Measurements from ENCODE around the gene SERP1.

The SERP1 gene

GRCh38 chr3:150555859-150556436, 9.7 kb upstream of the SERP1 start:
- Histone ChIP-seq H3K27me3 (ENCODE audit: control insufficient read depth, insufficient read depth, low read length) (no peaks in the 10 kb centered on the region), H3K4me1 (ENCODE audit: control insufficient read depth, insufficient read depth, low read length) (no peaks in the 10 kb centered on the region), H3K9me3 (ENCODE audit: control insufficient read depth, insufficient read depth, low read length) (no peaks in the 10 kb centered on the region), H3K36me3 (ENCODE audit: control insufficient read depth, insufficient read depth, low read length) (no peaks in the 10 kb centered on the region), H3K9ac (ENCODE audit: low read depth, low read length) (no peak overlapping the region), H3K4me3 (ENCODE audit: low read depth, low read length) (no peak overlapping the region)

DNA sequence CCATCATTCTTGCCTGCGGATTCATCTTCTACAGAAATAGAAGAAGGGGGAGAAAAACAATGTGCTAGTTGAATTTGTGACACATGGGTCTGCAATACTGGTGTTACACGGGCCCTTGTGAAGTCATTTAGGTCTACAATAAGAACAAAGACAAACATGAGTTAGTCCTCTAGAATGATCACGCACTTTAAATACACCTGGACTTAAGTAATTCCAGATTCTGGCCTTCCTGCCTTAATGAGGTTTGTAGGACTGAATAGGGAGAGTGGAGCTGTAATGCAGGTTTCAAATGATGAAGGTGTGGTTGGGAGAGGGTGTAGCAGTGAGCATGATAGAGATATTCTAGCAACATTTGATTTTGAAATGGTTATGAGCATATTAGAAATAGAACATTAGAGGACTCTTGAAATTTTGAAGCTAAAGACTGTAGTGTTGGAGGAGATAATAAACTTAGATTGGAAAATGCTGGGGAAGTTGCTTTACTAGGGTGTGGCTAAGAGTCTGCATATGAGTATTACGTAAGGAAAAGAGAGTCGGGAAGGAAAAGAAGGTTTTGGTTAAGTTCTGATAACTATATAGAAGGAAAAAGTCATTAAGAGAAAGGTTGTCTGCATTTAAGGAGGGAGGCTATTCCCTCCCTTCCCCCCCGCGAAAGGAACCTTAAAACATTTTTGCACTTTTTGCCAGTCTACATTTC, 897 bp upstream of the SERP1 start:
- H3K4me3 ChIP-seq (ENCODE audit: low read depth, low read length), result peak overlapping the region; percentile 76
- H3K36me3 ChIP-seq (ENCODE audit: control insufficient read depth, insufficient read depth, low read length), result peaks cover 10% of the 10 kb centered on the region
- peak overlapping the region; percentile 92 for H3K9ac ChIP-seq (ENCODE audit: low read depth, low read length)
- H3K4me1 ChIP-seq (ENCODE audit: control insufficient read depth, insufficient read depth, low read length), result no peaks in the 10 kb centered on the region
- no peaks in the 10 kb centered on the region for H3K27me3 ChIP-seq (ENCODE audit: control insufficient read depth, insufficient read depth, low read length)
- H3K9me3 ChIP-seq (ENCODE audit: control insufficient read depth, insufficient read depth, low read length), result no peaks in the 10 kb centered on the region

GRCh38 chr3:150545419-150546225, 674 bp downstream of the SERP1 start:
- Histone ChIP-seq H3K9me3 (ENCODE audit: control insufficient read depth, insufficient read depth, low read length) (no peaks in the 10 kb centered on the region), H3K4me3 (ENCODE audit: low read depth, low read length) (peak overlapping the region; percentile 76), H3K4me1 (ENCODE audit: control insufficient read depth, insufficient read depth, low read length) (no peaks in the 10 kb centered on the region), H3K27me3 (ENCODE audit: control insufficient read depth, insufficient read depth, low read length) (no peaks in the 10 kb centered on the region), H3K9ac (ENCODE audit: low read depth, low read length) (peak overlapping the region; percentile 90), H3K36me3 (ENCODE audit: control insufficient read depth, insufficient read depth, low read length) (peaks cover 10% of the 10 kb centered on the region)

GRCh38 chr3:150544726-150545125, 1.6 kb downstream of the SERP1 start:
- Histone ChIP-seq H3K9ac (ENCODE audit: low read depth, low read length) (no peak overlapping the region), H3K4me3 (ENCODE audit: low read depth, low read length) (peak overlapping the region; percentile 76), H3K4me1 (ENCODE audit: control insufficient read depth, insufficient read depth, low read length) (no peaks in the 10 kb centered on the region), H3K9me3 (ENCODE audit: control insufficient read depth, insufficient read depth, low read length) (no peaks in the 10 kb centered on the region), H3K36me3 (ENCODE audit: control insufficient read depth, insufficient read depth, low read length) (peaks cover 7% of the 10 kb centered on the region), H3K27me3 (ENCODE audit: control insufficient read depth, insufficient read depth, low read length) (no peaks in the 10 kb centered on the region)

DNA sequence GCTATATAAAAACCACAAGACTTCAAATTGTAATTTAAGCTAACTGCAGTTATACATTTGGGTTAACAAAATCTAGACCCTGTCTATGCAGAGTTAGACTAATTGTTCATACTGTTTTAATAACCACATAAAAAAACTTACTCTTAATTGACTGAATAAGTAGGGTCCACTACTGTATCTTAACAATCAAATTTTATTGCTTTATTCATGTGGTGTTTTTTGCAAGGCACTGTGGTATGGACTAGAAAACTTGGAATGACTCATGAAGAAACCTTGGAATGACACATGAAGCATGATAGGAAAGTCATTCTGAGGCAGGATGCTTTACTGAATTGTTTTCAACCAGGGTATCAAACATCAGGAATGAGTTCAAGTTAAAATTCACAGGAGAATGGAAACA, 2.3 kb downstream of the SERP1 start:
- Histone ChIP-seq H3K4me1 (ENCODE audit: control insufficient read depth, insufficient read depth, low read length) (no peaks in the 10 kb centered on the region), H3K4me3 (ENCODE audit: low read depth, low read length) (no peak overlapping the region), H3K36me3 (ENCODE audit: control insufficient read depth, insufficient read depth, low read length) (peaks cover 7% of the 10 kb centered on the region), H3K9me3 (ENCODE audit: control insufficient read depth, insufficient read depth, low read length) (no peaks in the 10 kb centered on the region), H3K9ac (ENCODE audit: low read depth, low read length) (no peak overlapping the region), H3K27me3 (ENCODE audit: control insufficient read depth, insufficient read depth, low read length) (no peaks in the 10 kb centered on the region)

DNA sequence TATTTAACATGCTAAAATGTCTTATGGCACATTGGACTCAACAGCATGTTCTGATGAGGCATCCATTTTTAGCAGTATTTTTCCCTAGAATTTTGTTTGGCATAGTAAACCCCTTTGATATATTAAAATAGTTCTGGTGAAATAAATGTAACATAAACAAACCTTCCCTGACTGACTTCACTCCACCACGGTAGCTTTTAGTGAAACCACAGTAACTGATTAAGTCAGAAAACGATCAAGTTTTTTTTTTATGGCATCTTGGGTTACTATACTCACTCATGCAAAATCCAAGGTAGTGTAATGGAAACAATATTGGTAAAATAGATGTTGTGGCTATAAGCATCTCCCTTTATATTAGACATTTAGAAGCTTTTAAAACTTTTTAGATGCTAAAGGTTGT, 2.8 kb downstream of the SERP1 start:
- Histone ChIP-seq H3K9ac (ENCODE audit: low read depth, low read length) (no peak overlapping the region), H3K9me3 (ENCODE audit: control insufficient read depth, insufficient read depth, low read length) (no peaks in the 10 kb centered on the region), H3K4me1 (ENCODE audit: control insufficient read depth, insufficient read depth, low read length) (no peaks in the 10 kb centered on the region), H3K36me3 (ENCODE audit: control insufficient read depth, insufficient read depth, low read length) (peaks cover 7% of the 10 kb centered on the region), H3K27me3 (ENCODE audit: control insufficient read depth, insufficient read depth, low read length) (no peaks in the 10 kb centered on the region), H3K4me3 (ENCODE audit: low read depth, low read length) (no peak overlapping the region)

- Histone ChIP-seq H3K36me3 (ENCODE audit: control insufficient read depth, insufficient read depth, low read length) (peaks cover 7% of the 10 kb centered on the region), H3K9me3 (ENCODE audit: control insufficient read depth, insufficient read depth, low read length) (no peaks in the 10 kb centered on the region), H3K4me1 (ENCODE audit: control insufficient read depth, insufficient read depth, low read length) (no peaks in the 10 kb centered on the region), H3K27me3 (ENCODE audit: control insufficient read depth, insufficient read depth, low read length) (no peaks in the 10 kb centered on the region), H3K4me3 (ENCODE audit: low read depth, low read length) (no peak overlapping the region), H3K9ac (ENCODE audit: low read depth, low read length) (no peak overlapping the region)
Observed at GRCh38 chr3:150543128-150543527, 3.2 kb downstream of the SERP1 start.

- Histone ChIP-seq H3K9me3 (ENCODE audit: control insufficient read depth, insufficient read depth, low read length) (no peaks in the 10 kb centered on the region), H3K4me3 (ENCODE audit: low read depth, low read length) (no peak overlapping the region), H3K36me3 (ENCODE audit: control insufficient read depth, insufficient read depth, low read length) (peaks cover 5% of the 10 kb centered on the region), H3K9ac (ENCODE audit: low read depth, low read length) (no peak overlapping the region), H3K4me1 (ENCODE audit: control insufficient read depth, insufficient read depth, low read length) (no peaks in the 10 kb centered on the region), H3K27me3 (ENCODE audit: control insufficient read depth, insufficient read depth, low read length) (no peaks in the 10 kb centered on the region)
Observed at GRCh38 chr3:150540991-150541390, 5.3 kb downstream of the SERP1 start.

DNA sequence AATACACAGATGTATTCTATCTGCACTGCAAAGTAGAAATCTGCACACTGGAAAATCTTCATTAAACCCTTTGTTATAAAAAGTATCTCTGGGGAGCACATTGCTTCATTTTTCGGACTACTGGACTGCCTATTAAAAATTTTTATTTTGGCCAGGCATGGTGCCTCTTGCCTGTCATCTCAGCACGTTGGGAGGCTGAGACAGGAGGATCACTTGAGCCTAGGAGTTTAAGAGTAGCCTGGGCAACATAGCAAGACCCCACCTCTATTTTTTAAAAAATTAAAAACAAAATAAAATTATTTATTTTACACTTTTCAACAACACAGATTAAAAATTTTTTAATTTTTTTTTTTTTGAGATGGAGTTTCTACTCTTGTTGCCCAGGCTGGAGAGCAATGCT, 6.0 kb downstream of the SERP1 start:
- Histone ChIP-seq H3K9ac (ENCODE audit: low read depth, low read length) (no peak overlapping the region), H3K4me1 (ENCODE audit: control insufficient read depth, insufficient read depth, low read length) (no peaks in the 10 kb centered on the region), H3K36me3 (ENCODE audit: control insufficient read depth, insufficient read depth, low read length) (no peaks in the 10 kb centered on the region), H3K9me3 (ENCODE audit: control insufficient read depth, insufficient read depth, low read length) (no peaks in the 10 kb centered on the region), H3K4me3 (ENCODE audit: low read depth, low read length) (no peak overlapping the region), H3K27me3 (ENCODE audit: control insufficient read depth, insufficient read depth, low read length) (no peaks in the 10 kb centered on the region)

DNA sequence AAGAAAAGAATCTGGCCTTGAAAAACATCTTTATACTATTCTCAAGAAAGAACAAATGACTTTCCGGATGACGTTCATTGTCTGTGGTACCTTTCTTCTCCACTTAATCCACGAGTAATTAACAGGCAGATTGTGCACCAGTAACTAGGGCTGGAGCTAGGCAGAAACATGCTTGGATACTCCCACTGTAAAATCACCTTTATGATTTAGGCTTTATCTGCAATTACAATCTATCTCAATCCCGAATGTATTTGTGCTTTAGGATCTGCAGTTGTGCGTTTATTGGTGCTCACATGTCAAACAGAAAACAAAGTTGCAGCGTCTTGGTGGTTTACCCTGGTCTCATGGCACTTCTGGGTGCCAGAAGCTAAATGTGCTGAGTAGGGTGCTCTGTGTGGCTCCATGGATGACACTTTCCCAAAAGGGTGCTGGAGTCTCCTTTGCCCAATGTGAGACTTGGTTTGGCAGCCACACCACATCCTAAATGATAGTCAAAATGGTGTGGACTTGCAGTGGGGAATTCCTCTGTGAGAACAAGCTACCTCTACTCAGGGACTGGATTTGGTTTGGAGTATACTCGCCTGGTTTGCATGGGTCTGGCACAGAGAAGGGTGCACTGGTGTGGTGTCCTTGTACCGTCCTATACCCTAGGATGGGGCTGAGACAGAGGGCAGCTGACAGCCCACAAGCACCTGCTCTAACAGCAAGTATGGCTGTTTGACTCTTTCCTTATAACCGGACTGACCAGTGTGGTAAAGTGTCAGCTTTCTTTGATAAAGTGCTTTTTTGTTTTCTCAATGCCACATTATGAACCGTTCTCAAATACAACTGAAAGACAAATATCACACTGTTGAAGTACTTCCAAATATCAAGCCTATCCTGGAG, 7.7 kb downstream of the SERP1 start:
- Histone ChIP-seq H3K9me3 (ENCODE audit: control insufficient read depth, insufficient read depth, low read length) (no peaks in the 10 kb centered on the region), H3K9ac (ENCODE audit: low read depth, low read length) (no peak overlapping the region), H3K27me3 (ENCODE audit: control insufficient read depth, insufficient read depth, low read length) (no peaks in the 10 kb centered on the region), H3K36me3 (ENCODE audit: control insufficient read depth, insufficient read depth, low read length) (no peaks in the 10 kb centered on the region), H3K4me1 (ENCODE audit: control insufficient read depth, insufficient read depth, low read length) (no peaks in the 10 kb centered on the region), H3K4me3 (ENCODE audit: low read depth, low read length) (no peak overlapping the region)

DNA sequence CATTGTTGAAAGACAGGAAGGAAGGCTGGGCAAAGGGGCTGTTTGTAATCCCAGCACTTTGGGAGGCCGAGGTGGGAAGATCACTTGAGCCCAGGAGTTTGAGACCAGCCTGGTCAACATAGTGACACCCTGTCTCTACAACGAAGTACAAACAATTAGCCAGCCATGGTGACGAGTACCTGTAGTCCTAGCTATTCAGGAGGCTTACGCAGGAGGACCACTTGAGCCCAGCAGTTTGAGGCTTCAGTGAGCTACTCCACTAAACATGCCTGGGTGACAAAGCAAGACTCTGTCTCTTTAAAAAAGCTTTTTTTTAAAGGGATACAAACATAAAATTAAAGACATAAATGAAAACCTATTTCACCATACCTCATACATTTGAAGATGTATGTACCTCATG, 11.1 kb downstream of the SERP1 start:
- H3K27me3 ChIP-seq (ENCODE audit: control insufficient read depth, insufficient read depth, low read length), result no peaks in the 10 kb centered on the region
- H3K9me3 ChIP-seq (ENCODE audit: control insufficient read depth, insufficient read depth, low read length), result no peaks in the 10 kb centered on the region

More for the DNA sequence above, 11.1 kb downstream of the SERP1 start:
- H3K4me3 ChIP-seq (ENCODE audit: low read depth, low read length), result no peak overlapping the region
- H3K9ac ChIP-seq (ENCODE audit: low read depth, low read length), result no peak overlapping the region
- H3K4me1 ChIP-seq (ENCODE audit: control insufficient read depth, insufficient read depth, low read length), result no peaks in the 10 kb centered on the region
- H3K36me3 ChIP-seq (ENCODE audit: control insufficient read depth, insufficient read depth, low read length), result no peaks in the 10 kb centered on the region

All from iPS-15b (cell line).